CD4-positive, alpha-beta T cell treated with Interleukin-21 for 1 hour (primary cell): Measurements from ENCODE around the gene QPCT.
"Not testable (repeated sequence)": the region's sequence is repeated elsewhere in the genome, so short reads cannot be mapped to it uniquely, and the experiment has no call there.

Experiments
- DNase-seq: peaks from one replicate; pipeline ENCODE4 v3.0.0-alpha.2; 2020

The QPCT gene

GRCh38 chr2:37344453-37345361 lies at the start of gene QPCT:
Gene QPCT, plus strand, starts transcription at chr2:37344630. Its CDS starts 102 bp downstream, at chr2:37344732.
- DNase-seq = peak; percentile 79

GRCh38 chr2:37294858-37295257 lies 49.6 kb upstream of the QPCT start:
- not testable (repeated sequence) for DNase-seq

- DNase-seq = no peak
Measured at GRCh38 chr2:37295469-37296073, 48.9 kb upstream of the QPCT start.

GRCh38 chr2:37297632-37298031 lies 46.8 kb upstream of the QPCT start:
- DNase-seq = no peak

- no peak for DNase-seq
Measured at GRCh38 chr2:37300146-37300545, 44.3 kb upstream of the QPCT start.

GRCh38 chr2:37300578-37300977 lies 43.9 kb upstream of the QPCT start:
- no peak for DNase-seq

GRCh38 chr2:37301408-37301807 lies 43.0 kb upstream of the QPCT start:
- DNase-seq = no peak

- DNase-seq = no peak
Measured at GRCh38 chr2:37302701-37303252, 41.7 kb upstream of the QPCT start.

GRCh38 chr2:37306024-37306423 lies 38.4 kb upstream of the QPCT start:
- DNase-seq = no peak

- DNase-seq = no peak
Measured at GRCh38 chr2:37307500-37307899, 36.9 kb upstream of the QPCT start.

- DNase-seq = no peak
Measured at GRCh38 chr2:37315364-37315763, 29.1 kb upstream of the QPCT start.

- DNase-seq = no peak
Measured at GRCh38 chr2:37316181-37316580, 28.2 kb upstream of the QPCT start.

- no peak for DNase-seq
Measured at GRCh38 chr2:37317746-37318145, 26.7 kb upstream of the QPCT start.

- DNase-seq = no peak
Measured at GRCh38 chr2:37318401-37318800, 26.0 kb upstream of the QPCT start.

- no peak for DNase-seq
Measured at GRCh38 chr2:37319754-37320609, 24.4 kb upstream of the QPCT start.

GRCh38 chr2:37321029-37321682 lies 23.3 kb upstream of the QPCT start:
- no peak for DNase-seq

GRCh38 chr2:37322368-37322767 lies 22.1 kb upstream of the QPCT start:
- peak; percentile 14 for DNase-seq

GRCh38 chr2:37323176-37323780 lies 21.2 kb upstream of the QPCT start:
- no peak for DNase-seq

GRCh38 chr2:37323781-37324535 lies 20.5 kb upstream of the QPCT start:
- peak; percentile 61 for DNase-seq

- DNase-seq = peak; percentile 81
Measured at GRCh38 chr2:37324536-37324785, 20.0 kb upstream of the QPCT start.

GRCh38 chr2:37324786-37325624 lies 19.4 kb upstream of the QPCT start, which contains the start of gene PRKD3:
Gene PRKD3, minus strand, starts transcription at chr2:37324833. Its CDS starts 8,309 bp downstream, at chr2:37316524.
- DNase-seq = peak; percentile 66
